Natural killer cell (primary cell): Measurements from ENCODE around the gene PAX8. TPM values are rescaled to one million over a fixed set of nuclear protein-coding genes. Genes with fewer than 3 reads are reported as not detected.
A peak's percentile ranks its signal among the peaks of the same experiment; 100 is the strongest.

Experiments
- ATAC-seq, 3 donors: fragments of 150-1000 bp in 2 of 3; fragments of 200-7000 bp in 1 of 3; cut with Tn5 transposase; 1 replicate in 1 of 3; 2 replicates in 2 of 3; pipeline ENCODE4 v1.10.0; 2021; ENCODE audit warnings: mild to moderate bottlenecking in 2 of 3, moderate library complexity in 2 of 3
- DNase-seq, 2 donors: peaks; one replicate each; pipeline versions ENCODE4 v3.0.0 to v3.0.0-alpha.2; 2013 to 2021; ENCODE audit warnings: mixed read lengths in 1 of 2
- H3K27ac ChIP-seq: one replicate; pipeline ENCODE4 v1.5.1; 2013; ENCODE audit warnings: mild to moderate bottlenecking, low read length
- H3K27me3 ChIP-seq: one replicate; pipeline ENCODE4 v1.6.1; 2013; ENCODE audit warnings: low read length; ENCODE audit not compliant: control insufficient read depth, insufficient read depth
- H3K36me3 ChIP-seq: one replicate; pipeline ENCODE4 v1.6.1; 2013; ENCODE audit warnings: low read length; ENCODE audit not compliant: control insufficient read depth, insufficient read depth
- H3K4me1 ChIP-seq: one replicate; pipeline ENCODE4 v1.6.1; 2013; ENCODE audit warnings: low read length; ENCODE audit not compliant: control insufficient read depth, insufficient read depth
- H3K4me3 ChIP-seq: one replicate; pipeline ENCODE4 v1.5.1; 2013; ENCODE audit warnings: low read length
- H3K9me3 ChIP-seq: one replicate; pipeline ENCODE4 v1.6.1; 2013; ENCODE audit warnings: low read length; ENCODE audit not compliant: control insufficient read depth, insufficient read depth
- H3K27ac Mint-ChIP-seq, 2 donors: one replicate each; pipeline ENCODE4 v1.8.0; 2022; ENCODE audit warnings: mild to moderate bottlenecking in 2 of 2, mixed read lengths in 2 of 2, moderate library complexity in 1 of 2
- H3K27me3 Mint-ChIP-seq, 2 donors: one replicate each; pipeline ENCODE4 v1.8.0; 2022; ENCODE audit warnings: low read depth in 2 of 2, mixed read lengths in 2 of 2
- H3K36me3 Mint-ChIP-seq: one replicate; pipeline ENCODE4 v1.8.0; 2022; ENCODE audit warnings: mixed read lengths
- H3K4me1 Mint-ChIP-seq, 2 donors: one replicate each; pipeline ENCODE4 v1.8.0; 2022; ENCODE audit warnings: mixed read lengths in 2 of 2
- H3K4me3 Mint-ChIP-seq: one replicate; pipeline ENCODE4 v1.8.0; 2022; ENCODE audit warnings: mild to moderate bottlenecking, moderate library complexity, mixed read lengths
- H3K9me3 Mint-ChIP-seq, 2 donors: one replicate each; pipeline ENCODE4 v1.8.0; 2022; ENCODE audit warnings: mixed read lengths in 2 of 2
- WGBS: methylation state at CpG from one replicate; pipeline ENCODE4 v1.1.7; 2013; ENCODE audit warnings: missing lambda C conversion rate; ENCODE audit not compliant: insufficient coverage; 5-methylcytosine and 5-hydroxymethylcytosine counted together
- intact Hi-C: fragments of 100-400 bp; cut with micrococcal nuclease; formaldehyde crosslinking; loops from one replicate; pipeline ENCODE4 v1.14.2; 2022
- total RNA-seq, 4 donors: library from RNA; stranded (reverse); fragments of 120-200 nt in 1 of 4; gene quantifications; one replicate each; pipeline versions ENCODE4 v1.2.3 to v1.2.4, GENCODE V29; 2013 to 2022
- TF ChIP-seq, protein P1 (sequence below): fragments of 200-600 bp; IDR thresholded peaks from one replicate; pipeline ENCODE4 v1.8.0; 2022; ENCODE audit warnings: antibody characterized with exemption

PAX8 gene
- total RNA-seq, 3 donors from 2014 or later (not counting 1 experiment from before 2014, with no cell fraction given): 0.57 to 1.2 (median 0.65) TPM

DNA sequence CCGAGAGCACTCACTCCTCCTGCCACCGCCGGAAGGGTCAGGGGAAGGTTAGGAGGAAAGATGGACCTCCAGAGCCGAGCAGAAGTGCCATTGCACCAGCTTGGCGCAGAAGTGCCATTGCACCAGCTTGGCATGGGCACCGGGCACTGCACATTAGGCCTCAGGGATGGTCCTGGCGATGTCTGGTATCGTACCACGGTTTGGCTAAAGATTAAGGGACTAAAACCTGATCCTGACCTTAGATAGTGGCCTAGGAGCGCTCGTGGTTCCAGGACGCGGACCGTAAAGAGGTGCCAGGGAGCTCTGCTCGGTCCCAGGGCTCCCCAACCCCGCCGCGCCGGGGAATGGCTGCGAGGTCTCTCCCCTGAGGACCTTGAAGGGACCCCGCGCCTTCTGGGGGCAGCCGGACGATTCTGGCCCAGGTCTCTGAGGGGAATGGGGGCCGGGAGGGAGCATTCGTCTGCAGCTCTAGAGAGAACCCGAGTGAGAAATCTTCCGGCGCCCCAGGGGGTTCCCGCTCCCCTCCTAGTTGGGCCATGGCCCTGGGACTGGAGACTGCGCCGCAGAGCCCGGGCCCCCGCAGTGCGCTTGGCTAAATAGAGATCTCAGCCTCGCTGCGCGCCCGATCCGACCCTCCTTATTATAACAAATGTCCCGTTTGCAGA, 1.8 kb downstream of the PAX8 start:
- Mint-ChIP-seq H3K4me3 (no peak overlapping the region), H3K36me3 (no peaks in the 10 kb centered on the region), H3K27me3 (peaks cover 39 to 42% of the 10 kb centered on the region in 2 donors), H3K27ac (no peak overlapping the region), H3K9me3 (no peaks in the 10 kb centered on the region), H3K4me1 (no peaks in the 10 kb centered on the region)
- no peaks in the 10 kb centered on the region for H3K9me3 ChIP-seq
- no peaks in the 10 kb centered on the region for H3K36me3 ChIP-seq
- intact Hi-C loops: no loop called here
- peaks cover 55% of the 10 kb centered on the region for H3K27me3 ChIP-seq
- no peak overlapping the region for H3K4me3 ChIP-seq
- TF ChIP-seq, protein P1, sequence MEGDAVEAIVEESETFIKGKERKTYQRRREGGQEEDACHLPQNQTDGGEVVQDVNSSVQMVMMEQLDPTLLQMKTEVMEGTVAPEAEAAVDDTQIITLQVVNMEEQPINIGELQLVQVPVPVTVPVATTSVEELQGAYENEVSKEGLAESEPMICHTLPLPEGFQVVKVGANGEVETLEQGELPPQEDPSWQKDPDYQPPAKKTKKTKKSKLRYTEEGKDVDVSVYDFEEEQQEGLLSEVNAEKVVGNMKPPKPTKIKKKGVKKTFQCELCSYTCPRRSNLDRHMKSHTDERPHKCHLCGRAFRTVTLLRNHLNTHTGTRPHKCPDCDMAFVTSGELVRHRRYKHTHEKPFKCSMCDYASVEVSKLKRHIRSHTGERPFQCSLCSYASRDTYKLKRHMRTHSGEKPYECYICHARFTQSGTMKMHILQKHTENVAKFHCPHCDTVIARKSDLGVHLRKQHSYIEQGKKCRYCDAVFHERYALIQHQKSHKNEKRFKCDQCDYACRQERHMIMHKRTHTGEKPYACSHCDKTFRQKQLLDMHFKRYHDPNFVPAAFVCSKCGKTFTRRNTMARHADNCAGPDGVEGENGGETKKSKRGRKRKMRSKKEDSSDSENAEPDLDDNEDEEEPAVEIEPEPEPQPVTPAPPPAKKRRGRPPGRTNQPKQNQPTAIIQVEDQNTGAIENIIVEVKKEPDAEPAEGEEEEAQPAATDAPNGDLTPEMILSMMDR: no peak
- DNase-seq: peak in 1 of 2 donors; percentile 17
- H3K27ac ChIP-seq: no peak overlapping the region
- ATAC-seq: no peak
- H3K4me1 ChIP-seq: peaks cover 22% of the 10 kb centered on the region
- 8% methylated on average over 41 of the region's 41 CpGs for WGBS

DNA sequence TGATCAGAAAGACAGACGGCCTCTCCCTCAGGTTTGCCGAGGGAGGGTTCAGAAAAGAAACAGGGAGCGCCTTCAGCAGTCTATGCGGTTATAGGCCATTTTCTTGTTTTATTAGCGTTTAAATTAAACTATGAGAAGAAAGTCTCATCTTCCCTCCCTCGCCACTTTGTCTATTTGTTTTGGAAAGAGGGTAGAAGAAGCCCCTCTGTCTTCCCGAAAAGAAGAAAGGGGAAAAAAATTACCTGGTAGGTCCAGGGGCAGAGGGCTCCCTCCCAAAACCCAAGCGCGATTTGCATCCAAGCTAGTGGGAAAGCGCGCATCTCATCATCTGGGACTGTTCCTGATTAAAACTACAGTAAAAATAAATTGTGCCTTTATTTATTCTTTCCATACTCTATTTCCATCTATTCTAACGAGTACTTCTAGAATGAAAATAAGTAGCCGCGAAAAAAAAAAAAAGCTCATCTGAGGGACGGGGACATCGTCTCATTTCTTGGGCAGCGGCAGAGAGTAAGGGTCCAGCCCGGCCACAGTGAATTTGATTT, 2.4 kb downstream of the PAX8 start:
- peaks cover 55% of the 10 kb centered on the region for H3K27me3 ChIP-seq
- H3K4me3 Mint-ChIP-seq: no peak overlapping the region
- peaks cover 40 to 48% of the 10 kb centered on the region in 2 donors for H3K27me3 Mint-ChIP-seq
- ATAC-seq (no peak), DNase-seq (no peak)
- no peaks in the 10 kb centered on the region for H3K36me3 Mint-ChIP-seq
- TF ChIP-seq, protein P1: no peak
- H3K27ac ChIP-seq: no peak overlapping the region
- peaks cover 22% of the 10 kb centered on the region for H3K4me1 ChIP-seq
- H3K27ac Mint-ChIP-seq: no peak overlapping the region
- no peak overlapping the region for H3K4me3 ChIP-seq
- H3K36me3 ChIP-seq: no peaks in the 10 kb centered on the region
- no peaks in the 10 kb centered on the region for H3K9me3 ChIP-seq
- no peaks in the 10 kb centered on the region for H3K9me3 Mint-ChIP-seq
- intact Hi-C loops: no loop called here
- H3K4me1 Mint-ChIP-seq: no peaks in the 10 kb centered on the region
- WGBS: 27% methylated on average over 15 of the region's 18 CpGs

DNA sequence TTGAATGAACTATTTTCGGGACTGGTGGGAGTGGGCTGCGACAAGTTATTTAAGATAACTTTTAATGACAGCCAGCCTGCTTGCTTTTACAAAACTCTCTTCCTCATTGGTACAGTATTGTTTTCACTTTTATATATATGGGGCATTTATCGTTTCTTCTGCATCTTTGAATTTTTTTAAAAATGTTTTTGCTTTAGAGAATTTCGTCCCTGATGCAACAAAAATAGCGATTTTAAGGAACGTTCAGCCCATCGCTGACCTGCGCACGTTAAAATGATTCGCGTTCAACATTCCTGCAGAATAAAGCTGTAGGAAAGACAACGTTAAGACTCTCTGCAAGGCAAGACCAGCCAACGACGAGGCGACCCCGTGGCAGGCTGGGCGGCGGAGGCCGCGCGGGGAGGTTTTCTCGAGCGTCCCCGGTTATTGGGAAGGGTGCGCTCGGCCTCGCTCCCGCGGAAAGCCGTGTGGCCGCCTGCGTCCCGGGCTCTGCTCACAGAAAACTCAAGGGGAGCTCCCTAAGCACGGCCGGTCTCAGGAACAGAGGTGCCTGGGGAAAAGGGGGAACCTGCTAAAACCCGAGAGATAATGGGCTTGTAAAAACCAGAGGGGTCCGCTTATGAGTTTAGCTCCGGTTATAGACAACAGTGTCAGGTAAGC, 3.0 kb downstream of the PAX8 start:
- H3K9me3 Mint-ChIP-seq: no peaks in the 10 kb centered on the region
- H3K36me3 ChIP-seq: no peaks in the 10 kb centered on the region
- no peak overlapping the region for H3K4me3 Mint-ChIP-seq
- H3K4me1 Mint-ChIP-seq: no peaks in the 10 kb centered on the region
- DNase-seq (no peak), ATAC-seq (no peak)
- no peaks in the 10 kb centered on the region for H3K9me3 ChIP-seq
- no peak overlapping the region for H3K27ac Mint-ChIP-seq
- no peak overlapping the region for H3K4me3 ChIP-seq
- H3K36me3 Mint-ChIP-seq: no peaks in the 10 kb centered on the region
- H3K27me3 Mint-ChIP-seq: peaks cover 39 to 51% of the 10 kb centered on the region in 2 donors
- peaks cover 55% of the 10 kb centered on the region for H3K27me3 ChIP-seq
- intact Hi-C loops: no loop called here
- H3K27ac ChIP-seq: no peak overlapping the region
- TF ChIP-seq, protein P1: no peak
- 16% methylated on average over 37 of the region's 38 CpGs for WGBS
- H3K4me1 ChIP-seq: peaks cover 22% of the 10 kb centered on the region
